GM18526 (cell line): Measurements from ENCODE around the gene CFP.

Experiments
- POLR2A ChIP-seq: IDR thresholded peaks from 3 replicates; pipeline ENCODE4 v1.6.1; 2011; ENCODE audit not compliant: insufficient read length; ENCODE audit errors: extremely low read depth

Gene CFP

GRCh38 chrX:47618923-47619485, 10.7 kb downstream of the CFP start:
- TF ChIP-seq POLR2A: no peak

- no peak for TF ChIP-seq POLR2A
Observed at GRCh38 chrX:47614618-47615017, 15.1 kb downstream of the CFP start.

- no peak for TF ChIP-seq POLR2A
Observed at GRCh38 chrX:47613082-47613481, 16.6 kb downstream of the CFP start.

GRCh38 chrX:47612418-47612817, 17.3 kb downstream of the CFP start:
- TF ChIP-seq POLR2A: no peak

- TF ChIP-seq POLR2A: no peak
Observed at GRCh38 chrX:47611926-47612325, 17.8 kb downstream of the CFP start.

- TF ChIP-seq POLR2A: no peak
Observed at GRCh38 chrX:47611489-47611888, 18.2 kb downstream of the CFP start.

GRCh38 chrX:47610511-47610910, 19.2 kb downstream of the CFP start:
- TF ChIP-seq POLR2A: no peak

GRCh38 chrX:47608130-47608810, 21.5 kb downstream of the CFP start:
- no peak for TF ChIP-seq POLR2A

- TF ChIP-seq POLR2A: no peak
Observed at GRCh38 chrX:47607091-47607490, 22.6 kb downstream of the CFP start.

GRCh38 chrX:47605024-47605423, 24.7 kb downstream of the CFP start:
- TF ChIP-seq POLR2A: no peak

GRCh38 chrX:47597222-47597621, 32.5 kb downstream of the CFP start:
- no peak for TF ChIP-seq POLR2A

GRCh38 chrX:47596256-47596655, 33.5 kb downstream of the CFP start:
- no peak for TF ChIP-seq POLR2A

GRCh38 chrX:47595716-47596251, 33.9 kb downstream of the CFP start:
- no peak for TF ChIP-seq POLR2A

GRCh38 chrX:47593522-47593921, 36.2 kb downstream of the CFP start:
- TF ChIP-seq POLR2A: no peak

GRCh38 chrX:47590984-47591383, 38.7 kb downstream of the CFP start:
- TF ChIP-seq POLR2A: no peak

- no peak for TF ChIP-seq POLR2A
Observed at GRCh38 chrX:47587906-47588735, 41.6 kb downstream of the CFP start.
